ENCODE results near the gene DNM3.

DNA sequence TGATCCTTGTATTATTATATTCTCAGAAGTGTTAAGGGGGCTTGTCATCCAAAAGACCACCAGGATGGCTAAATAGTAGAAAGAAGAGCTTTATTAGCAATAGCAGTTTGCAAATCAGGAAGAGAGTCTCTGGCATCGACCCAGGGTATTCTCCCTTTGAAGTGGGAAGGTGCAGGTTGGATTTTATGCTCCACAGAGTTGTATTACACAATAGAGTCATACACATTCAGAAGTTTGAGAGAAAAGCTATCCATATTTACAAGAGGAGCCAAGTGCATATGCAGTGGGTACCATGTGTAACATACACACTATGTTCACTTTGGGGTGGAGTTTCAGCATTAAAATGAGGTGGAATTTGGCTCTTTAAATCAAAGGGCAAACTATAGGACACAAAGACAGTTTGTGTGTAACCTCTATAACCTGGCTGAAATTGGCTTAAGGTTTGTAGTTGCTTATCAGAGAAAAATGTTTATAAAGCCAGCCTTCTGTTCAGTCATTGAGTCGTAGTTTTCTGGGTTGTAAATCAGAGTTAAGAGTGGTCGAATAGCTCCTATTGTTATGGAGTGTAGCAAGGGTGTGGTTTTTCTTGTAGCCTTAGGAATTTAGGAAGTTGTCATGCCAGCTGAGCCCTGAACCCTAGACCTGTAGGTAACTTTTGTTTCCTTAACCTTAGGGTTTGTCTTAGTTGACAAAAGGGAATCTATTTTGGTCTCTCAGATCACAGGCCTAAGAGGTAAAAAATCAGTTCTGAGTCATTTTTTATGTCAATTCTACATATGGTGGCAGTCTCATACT, 125.3 kb downstream of the DNM3 start:
- TF ChIP-seq, protein P1, sequence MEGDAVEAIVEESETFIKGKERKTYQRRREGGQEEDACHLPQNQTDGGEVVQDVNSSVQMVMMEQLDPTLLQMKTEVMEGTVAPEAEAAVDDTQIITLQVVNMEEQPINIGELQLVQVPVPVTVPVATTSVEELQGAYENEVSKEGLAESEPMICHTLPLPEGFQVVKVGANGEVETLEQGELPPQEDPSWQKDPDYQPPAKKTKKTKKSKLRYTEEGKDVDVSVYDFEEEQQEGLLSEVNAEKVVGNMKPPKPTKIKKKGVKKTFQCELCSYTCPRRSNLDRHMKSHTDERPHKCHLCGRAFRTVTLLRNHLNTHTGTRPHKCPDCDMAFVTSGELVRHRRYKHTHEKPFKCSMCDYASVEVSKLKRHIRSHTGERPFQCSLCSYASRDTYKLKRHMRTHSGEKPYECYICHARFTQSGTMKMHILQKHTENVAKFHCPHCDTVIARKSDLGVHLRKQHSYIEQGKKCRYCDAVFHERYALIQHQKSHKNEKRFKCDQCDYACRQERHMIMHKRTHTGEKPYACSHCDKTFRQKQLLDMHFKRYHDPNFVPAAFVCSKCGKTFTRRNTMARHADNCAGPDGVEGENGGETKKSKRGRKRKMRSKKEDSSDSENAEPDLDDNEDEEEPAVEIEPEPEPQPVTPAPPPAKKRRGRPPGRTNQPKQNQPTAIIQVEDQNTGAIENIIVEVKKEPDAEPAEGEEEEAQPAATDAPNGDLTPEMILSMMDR (conservative IDR thresholded peaks at IDR 0.05; ENCODE audit: low read depth in 2 of 2), result no peak
- TF ChIP-seq, protein P2, sequence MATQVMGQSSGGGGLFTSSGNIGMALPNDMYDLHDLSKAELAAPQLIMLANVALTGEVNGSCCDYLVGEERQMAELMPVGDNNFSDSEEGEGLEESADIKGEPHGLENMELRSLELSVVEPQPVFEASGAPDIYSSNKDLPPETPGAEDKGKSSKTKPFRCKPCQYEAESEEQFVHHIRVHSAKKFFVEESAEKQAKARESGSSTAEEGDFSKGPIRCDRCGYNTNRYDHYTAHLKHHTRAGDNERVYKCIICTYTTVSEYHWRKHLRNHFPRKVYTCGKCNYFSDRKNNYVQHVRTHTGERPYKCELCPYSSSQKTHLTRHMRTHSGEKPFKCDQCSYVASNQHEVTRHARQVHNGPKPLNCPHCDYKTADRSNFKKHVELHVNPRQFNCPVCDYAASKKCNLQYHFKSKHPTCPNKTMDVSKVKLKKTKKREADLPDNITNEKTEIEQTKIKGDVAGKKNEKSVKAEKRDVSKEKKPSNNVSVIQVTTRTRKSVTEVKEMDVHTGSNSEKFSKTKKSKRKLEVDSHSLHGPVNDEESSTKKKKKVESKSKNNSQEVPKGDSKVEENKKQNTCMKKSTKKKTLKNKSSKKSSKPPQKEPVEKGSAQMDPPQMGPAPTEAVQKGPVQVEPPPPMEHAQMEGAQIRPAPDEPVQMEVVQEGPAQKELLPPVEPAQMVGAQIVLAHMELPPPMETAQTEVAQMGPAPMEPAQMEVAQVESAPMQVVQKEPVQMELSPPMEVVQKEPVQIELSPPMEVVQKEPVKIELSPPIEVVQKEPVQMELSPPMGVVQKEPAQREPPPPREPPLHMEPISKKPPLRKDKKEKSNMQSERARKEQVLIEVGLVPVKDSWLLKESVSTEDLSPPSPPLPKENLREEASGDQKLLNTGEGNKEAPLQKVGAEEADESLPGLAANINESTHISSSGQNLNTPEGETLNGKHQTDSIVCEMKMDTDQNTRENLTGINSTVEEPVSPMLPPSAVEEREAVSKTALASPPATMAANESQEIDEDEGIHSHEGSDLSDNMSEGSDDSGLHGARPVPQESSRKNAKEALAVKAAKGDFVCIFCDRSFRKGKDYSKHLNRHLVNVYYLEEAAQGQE (IDR thresholded peaks at IDR 0.05; ENCODE audit: unreplicated experiment), result no peak
- TF ChIP-seq, protein P3, sequence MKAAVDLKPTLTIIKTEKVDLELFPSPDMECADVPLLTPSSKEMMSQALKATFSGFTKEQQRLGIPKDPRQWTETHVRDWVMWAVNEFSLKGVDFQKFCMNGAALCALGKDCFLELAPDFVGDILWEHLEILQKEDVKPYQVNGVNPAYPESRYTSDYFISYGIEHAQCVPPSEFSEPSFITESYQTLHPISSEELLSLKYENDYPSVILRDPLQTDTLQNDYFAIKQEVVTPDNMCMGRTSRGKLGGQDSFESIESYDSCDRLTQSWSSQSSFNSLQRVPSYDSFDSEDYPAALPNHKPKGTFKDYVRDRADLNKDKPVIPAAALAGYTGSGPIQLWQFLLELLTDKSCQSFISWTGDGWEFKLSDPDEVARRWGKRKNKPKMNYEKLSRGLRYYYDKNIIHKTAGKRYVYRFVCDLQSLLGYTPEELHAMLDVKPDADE (IDR thresholded peaks at IDR 0.05), result no peak
- TF ChIP-seq EZH2 (IDR thresholded peaks at IDR 0.05; ENCODE audit: low read depth, unreplicated experiment), result no peak
- no peak for TF ChIP-seq EZH2phosphoT487 (IDR thresholded peaks at IDR 0.05; ENCODE audit: unreplicated experiment)
- no peak for TF ChIP-seq POLR2AphosphoS5 (IDR thresholded peaks at IDR 0.05; ENCODE audit: low read depth)
- TF ChIP-seq JUNB (IDR thresholded peaks at IDR 0.05; ENCODE audit: unreplicated experiment), result no peak
- TF ChIP-seq CREB1 (CRISPR knock-in tag; IDR thresholded peaks at IDR 0.05; ENCODE audit: low read depth), result no peak
- TF ChIP-seq STAT1 (IDR thresholded peaks at IDR 0.05; ENCODE audit: unreplicated experiment), result no peak
- no peak for TF ChIP-seq ZNF114 (CRISPR knock-in tag; IDR thresholded peaks at IDR 0.05)
- TF ChIP-seq ZNF331 (CRISPR knock-in tag; IDR thresholded peaks at IDR 0.05; ENCODE audit: low read depth), result no peak
